B cell (primary cell): ENCODE measurements around the gene UPK1B.

Source experiments
- CTCF ChIP-seq: fragments of 200-600 bp; IDR thresholded peaks from one replicate; pipeline ENCODE4 v1.8.0; 2022; ENCODE audit warnings: antibody characterized with exemption, mild to moderate bottlenecking
- EZH2 ChIP-seq: IDR thresholded peaks from 2 replicates; pipeline ENCODE4 v1.6.1; 2012; ENCODE audit warnings: borderline replicate concordance, low read depth, mild to moderate bottlenecking, moderate library complexity, low read length; ENCODE audit not compliant: insufficient read depth, poor library complexity, severe bottlenecking

DNA sequence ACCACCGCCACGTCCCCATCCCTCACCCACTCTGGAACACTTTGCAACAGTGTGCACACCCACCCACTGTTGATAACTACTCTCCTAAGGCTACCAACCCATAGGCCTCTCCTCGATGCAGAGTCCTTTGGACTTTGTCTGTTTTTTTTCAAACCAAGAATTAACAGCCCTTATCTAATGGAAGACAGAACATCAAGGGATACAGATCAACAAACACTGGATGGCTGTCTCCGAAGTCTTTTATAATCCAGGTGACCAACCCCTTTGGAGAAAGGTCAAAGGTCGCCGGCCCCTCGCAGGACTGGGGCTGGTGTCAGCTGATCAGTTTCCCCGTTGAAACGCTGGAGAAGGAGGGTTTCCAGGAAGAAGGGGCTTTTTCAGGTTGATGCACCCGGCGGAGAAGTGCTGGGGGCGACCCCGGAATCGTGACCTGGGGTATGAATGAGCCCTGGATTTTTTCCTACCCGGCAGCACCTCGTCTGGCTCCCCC, 66.7 kb downstream of the UPK1B start:
- no peak for TF ChIP-seq CTCF
- TF ChIP-seq EZH2, result no peak
